IMR-90 (cell line): ENCODE data around the gene CREG1. TPM values are rescaled to one million over a fixed set of nuclear protein-coding genes. Genes with fewer than 3 reads are reported as not detected.
"Not testable (repeated sequence)": the region's sequence is repeated elsewhere in the genome, so short reads cannot be mapped to it uniquely, and the experiment has no call there.

Experiments used
- ATAC-seq: fragments of 200-7000 bp; cut with Tn5 transposase; 2 replicates; pipeline ENCODE4 v1.9.1; 2020; ENCODE audit warnings: low read depth, mild to moderate bottlenecking, moderate library complexity
- BruUV-seq: library from RNA; stranded (reverse); fragments of 400-500 nt; replicated peaks from 2 replicates; lab custom pipeline; 2021; lab: Mats Ljungman, UMichigan
- CTCF ChIA-PET: fragments of 300-600 bp; formaldehyde crosslinking; extraction: SDS; loops from one replicate; lab custom pipeline; 2021; ENCODE audit warnings: antibody characterized with exemption; lab: Yijun Ruan, JAX
- POLR2A ChIA-PET: fragments of 300-600 bp; sonication (Branson Sonifier 250); formaldehyde crosslinking; loops from one replicate; lab custom pipeline; 2022; ENCODE audit warnings: antibody characterized with exemption; ENCODE audit not compliant: unreplicated experiment; lab: Charles Lee
- DNase-seq: peaks from one replicate; pipeline ENCODE4 v3.0.0; 2013
- H2AFZ ChIP-seq: replicated peaks from 2 replicates; pipeline ENCODE3; 2013; ENCODE audit warnings: low read length, mild to moderate bottlenecking; ENCODE audit not compliant: poor library complexity
- H2AK5ac ChIP-seq: 2 replicates; pipeline ENCODE4 v1.6.1; 2013; ENCODE audit warnings: low read depth, low read length, inconsistent platforms
- H2AK9ac ChIP-seq: replicated peaks from 2 replicates; pipeline ENCODE3; 2013; ENCODE audit warnings: mild to moderate bottlenecking, low read depth, low read length, moderate library complexity; ENCODE audit not compliant: poor library complexity
- H2BK120ac ChIP-seq: 2 replicates; pipeline ENCODE4 v1.6.1; 2013; ENCODE audit warnings: low read depth, low read length, inconsistent platforms
- H2BK15ac ChIP-seq: 3 replicates; pipeline ENCODE4 v1.6.1; 2013; ENCODE audit warnings: low read depth, low read length, inconsistent platforms
- H2BK20ac ChIP-seq: 2 replicates; pipeline ENCODE4 v1.6.1; 2013; ENCODE audit warnings: low read depth, mild to moderate bottlenecking, inconsistent platforms, low read length, moderate library complexity
- H2BK5ac ChIP-seq: 2 replicates; pipeline ENCODE4 v1.6.1; 2013; ENCODE audit warnings: mild to moderate bottlenecking, low read depth, low read length, inconsistent platforms; ENCODE audit not compliant: poor library complexity, severe bottlenecking
- H3K14ac ChIP-seq: replicated peaks from 2 replicates; pipeline ENCODE4 v1.6.1; 2013; ENCODE audit warnings: low read depth, low read length, inconsistent platforms
- H3K18ac ChIP-seq: 2 replicates; pipeline ENCODE4 v1.6.1; 2013; ENCODE audit warnings: low read depth, low read length, control low read depth
- H3K23ac ChIP-seq: 2 replicates; pipeline ENCODE4 v1.6.1; 2013; ENCODE audit warnings: low read depth, low read length, inconsistent platforms
- H3K27ac ChIP-seq: 2 replicates; pipeline ENCODE4 v1.5.1; 2013; ENCODE audit warnings: mild to moderate bottlenecking, control low read depth, low read length; ENCODE audit not compliant: insufficient read depth
- H3K27me3 ChIP-seq: 2 replicates; pipeline ENCODE4 v1.6.1; 2013; ENCODE audit warnings: low read length; ENCODE audit not compliant: control insufficient read depth, insufficient read depth
- H3K36me3 ChIP-seq: 2 replicates; pipeline ENCODE4 v1.6.1; 2013; ENCODE audit warnings: low read length, mixed read lengths; ENCODE audit not compliant: control insufficient read depth, insufficient read depth
- H3K4ac ChIP-seq: 2 replicates; pipeline ENCODE4 v1.6.1; 2013; ENCODE audit warnings: low read depth, low read length, inconsistent platforms
- H3K4me1 ChIP-seq: 2 replicates; pipeline ENCODE4 v1.6.1; 2013; ENCODE audit warnings: low read length, mixed read lengths; ENCODE audit not compliant: control insufficient read depth, insufficient read depth
- H3K4me2 ChIP-seq: 2 replicates; pipeline ENCODE4 v1.6.1; 2013; ENCODE audit warnings: low read depth, mild to moderate bottlenecking, control low read depth, low read length, moderate library complexity
- H3K4me3 ChIP-seq: 2 replicates; pipeline ENCODE4 v1.5.1; 2013; ENCODE audit warnings: low read depth, mild to moderate bottlenecking, control low read depth, low read length, moderate library complexity; ENCODE audit not compliant: insufficient read depth
- H3K56ac ChIP-seq: 2 replicates; pipeline ENCODE4 v1.6.1; 2013; ENCODE audit warnings: low read length, inconsistent platforms; ENCODE audit not compliant: insufficient read depth; ENCODE audit errors: extremely low read depth
- H3K79me1 ChIP-seq, 2 experiments: 2 replicates each; pipeline ENCODE4 v1.6.1; 2013; ENCODE audit warnings: low read length in 2 of 2, inconsistent platforms in 1 of 2, low read depth in 1 of 2
- H3K9ac ChIP-seq: 2 replicates; pipeline ENCODE4 v1.6.1; 2013; ENCODE audit warnings: low read depth, low read length, control low read depth
- H3K9me1 ChIP-seq: 2 replicates; pipeline ENCODE4 v1.6.1; 2013; ENCODE audit warnings: low read length, inconsistent platforms; ENCODE audit not compliant: insufficient read depth
- H3K9me3 ChIP-seq: 2 replicates; pipeline ENCODE4 v1.6.1; 2013; ENCODE audit warnings: low read length; ENCODE audit not compliant: control insufficient read depth, insufficient read depth
- H4K20me1 ChIP-seq: 2 replicates; pipeline ENCODE4 v1.6.1; 2013; ENCODE audit warnings: low read length, inconsistent platforms; ENCODE audit not compliant: insufficient read depth
- H4K5ac ChIP-seq: 2 replicates; pipeline ENCODE4 v1.6.1; 2013; ENCODE audit warnings: mild to moderate bottlenecking, low read depth, low read length, control low read depth
- H4K8ac ChIP-seq, 2 experiments: 2 replicates each; pipeline ENCODE4 v1.6.1; 2013; ENCODE audit warnings: low read depth in 2 of 2, low read length in 2 of 2, control low read depth in 1 of 2, inconsistent platforms in 1 of 2
- H4K91ac ChIP-seq: 2 replicates; pipeline ENCODE4 v1.6.1; 2013; ENCODE audit warnings: low read depth, low read length, inconsistent platforms; ENCODE audit not compliant: insufficient read depth
- BHLHE40 ChIP-seq: fragments of 150-350 bp; IDR thresholded peaks from 2 replicates; pipeline ENCODE4 v1.6.1; 2016; ENCODE audit warnings: mild to moderate bottlenecking, low read depth, low read length
- CEBPB ChIP-seq: IDR thresholded peaks from 2 replicates; pipeline ENCODE4 v1.6.1; 2012; ENCODE audit warnings: low read depth, low read length, improper control_type of control experiment
- CHD1 ChIP-seq: IDR thresholded peaks from 2 replicates; pipeline ENCODE4 v1.6.1; 2012; ENCODE audit warnings: low read depth, low read length, improper control_type of control experiment
- FOS ChIP-seq: fragments of 150-350 bp; IDR thresholded peaks from 2 replicates; pipeline ENCODE4 v1.6.1; 2016; ENCODE audit warnings: low read depth, low read length
- MAFK ChIP-seq: IDR thresholded peaks from 2 replicates; pipeline ENCODE4 v1.6.1; 2012; ENCODE audit warnings: low read depth, low read length, improper control_type of control experiment
- MAZ ChIP-seq: IDR thresholded peaks from 2 replicates; pipeline ENCODE4 v1.6.1; 2012; ENCODE audit warnings: low read depth, mild to moderate bottlenecking, low read length, improper control_type of control experiment, moderate library complexity, borderline replicate concordance
- MXI1 ChIP-seq: IDR thresholded peaks from 2 replicates; pipeline ENCODE4 v1.6.1; 2012; ENCODE audit warnings: low read depth, mild to moderate bottlenecking, low read length, moderate library complexity, borderline replicate concordance
- NFE2L2 ChIP-seq: fragments of 150-350 bp; IDR thresholded peaks from 2 replicates; pipeline ENCODE4 v1.6.1; 2016; ENCODE audit warnings: low read depth, mild to moderate bottlenecking, low read length
- POLR2A ChIP-seq: IDR thresholded peaks from 2 replicates; pipeline ENCODE4 v1.6.1; 2012; ENCODE audit warnings: mild to moderate bottlenecking, low read depth, low read length
- RCOR1 ChIP-seq: IDR thresholded peaks from 2 replicates; pipeline ENCODE4 v1.6.1; 2012; ENCODE audit warnings: mild to moderate bottlenecking, low read length, improper control_type of control experiment; ENCODE audit not compliant: insufficient replicate concordance
- RFX5 ChIP-seq: IDR thresholded peaks from 2 replicates; pipeline ENCODE4 v1.8.0; 2012; ENCODE audit warnings: low read depth, mild to moderate bottlenecking, low read length, moderate library complexity
- WGBS, 2 experiments: methylation state at CpG; one replicate each; pipeline versions ENCODE4 v1.1.5 to v1.1.7; 2013; ENCODE audit warnings: missing lambda C conversion rate in 2 of 2; ENCODE audit not compliant: insufficient read length in 1 of 2; ENCODE audit errors: extremely low coverage in 2 of 2; 5-methylcytosine and 5-hydroxymethylcytosine counted together
- dilution Hi-C: fragments of 300-500 bp; cut with HindIII; formaldehyde crosslinking; loops from one replicate; pipeline ENCODE4 v1.14.3; 2018; ENCODE audit warnings: low sequenced_read_pairs; ENCODE audit not compliant: unreplicated experiment
- in situ Hi-C: fragments of 300-500 bp; cut with MboI; formaldehyde crosslinking; loops from 3 replicates; pipeline ENCODE4 v1.14.3; 2019; ENCODE audit warnings: low sequenced_read_pairs, inconsistent platforms, mixed read lengths
- intact Hi-C: fragments of 100-400 bp; cut with micrococcal nuclease; formaldehyde crosslinking; loops from 2 replicates; pipeline ENCODE4 v1.10.0; 2022
- polyA plus RNA-seq, 3 experiments: library from polyadenylated mRNA; depleted of rRNA; stranded (reverse); fragments of >200 nt; gene quantifications; 2 replicates each; pipeline ENCODE4 v1.2.3, GENCODE V29; 2012; ENCODE audit warnings: low replicate concordance in 1 of 3
- total RNA-seq: library from RNA; depleted of rRNA; stranded (reverse); fragments of >200 nt; gene quantifications from 2 replicates; pipeline ENCODE4 v1.2.3, GENCODE V29; 2012
- TF ChIP-seq, protein P1 (sequence below): fragments of 150-350 bp; IDR thresholded peaks from 2 replicates; pipeline ENCODE4 v1.6.1; 2017; ENCODE audit warnings: mild to moderate bottlenecking, antibody characterized with exemption, low read length, low read depth

Gene CREG1
- total and polyA plus RNA-seq, 2 of the 4 experiments (the other 2 are of a cell fraction): 2.9 to 6.4 TPM

DNA sequence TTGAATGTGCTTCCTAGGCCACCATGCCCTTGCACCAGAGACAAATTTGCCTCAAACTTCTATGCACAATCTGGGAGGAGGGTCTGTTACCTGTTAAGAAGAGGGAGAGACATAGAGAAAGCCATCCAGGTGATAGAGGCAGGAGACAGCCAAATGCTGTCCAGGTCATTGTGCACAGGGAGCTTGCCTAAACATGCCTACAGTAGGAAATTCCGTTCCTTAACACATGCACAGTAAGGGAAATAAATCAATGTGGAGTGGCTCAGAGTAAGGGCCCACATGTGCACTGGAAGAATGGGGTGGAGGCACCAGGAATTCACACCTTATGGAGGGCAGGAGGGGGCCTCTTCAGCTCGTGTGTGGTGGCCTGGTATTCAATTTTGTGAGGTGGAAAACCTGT is 19.5 kb upstream of the CREG1 start:
- dilution Hi-C loops: no loop called here
- no peaks in the 10 kb centered on the region for H3K9me1 ChIP-seq
- H4K5ac ChIP-seq: no peak overlapping the region
- no peaks in the 10 kb centered on the region for H3K79me1 ChIP-seq
- TF ChIP-seq POLR2A (no peak), RCOR1 (no peak), BHLHE40 (no peak), MXI1 (no peak), FOS (no peak), RFX5 (no peak), CHD1 (no peak), MAZ (no peak), CEBPB (no peak), MAFK (no peak), NFE2L2 (no peak)
- TF ChIP-seq, protein P1, sequence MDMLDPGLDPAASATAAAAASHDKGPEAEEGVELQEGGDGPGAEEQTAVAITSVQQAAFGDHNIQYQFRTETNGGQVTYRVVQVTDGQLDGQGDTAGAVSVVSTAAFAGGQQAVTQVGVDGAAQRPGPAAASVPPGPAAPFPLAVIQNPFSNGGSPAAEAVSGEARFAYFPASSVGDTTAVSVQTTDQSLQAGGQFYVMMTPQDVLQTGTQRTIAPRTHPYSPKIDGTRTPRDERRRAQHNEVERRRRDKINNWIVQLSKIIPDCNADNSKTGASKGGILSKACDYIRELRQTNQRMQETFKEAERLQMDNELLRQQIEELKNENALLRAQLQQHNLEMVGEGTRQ: no peak
- H3K4ac ChIP-seq: no peak overlapping the region
- H3K4me3 ChIP-seq: no peak overlapping the region
- no peak overlapping the region for H3K27ac ChIP-seq
- POLR2A ChIA-PET: no interaction called here
- ATAC-seq (no peak), DNase-seq (no peak)
- H2BK5ac ChIP-seq: no peak overlapping the region
- no peak overlapping the region for H3K56ac ChIP-seq
- BruUV-seq: no TSS peak
- H4K20me1 ChIP-seq: no peaks in the 10 kb centered on the region
- no peak overlapping the region for H2AK5ac ChIP-seq
- no peak overlapping the region for H2BK15ac ChIP-seq
- no CpG with 5 or more reads among the region's 2 CpGs for WGBS, 2 experiments
- no peak overlapping the region for H4K91ac ChIP-seq
- H2BK120ac ChIP-seq: no peak overlapping the region
- intact Hi-C loops: no loop called here
- peaks cover 8% of the 10 kb centered on the region for H3K27me3 ChIP-seq
- H3K9ac ChIP-seq: no peak overlapping the region
- no peak overlapping the region for H2BK20ac ChIP-seq
- no peak overlapping the region for H3K23ac ChIP-seq
- H2AFZ ChIP-seq: peak overlapping the region; percentile 51
- H3K9me3 ChIP-seq: no peaks in the 10 kb centered on the region
- no peak overlapping the region for H3K18ac ChIP-seq
- CTCF ChIA-PET: no interaction called here
- no peak overlapping the region for H3K14ac ChIP-seq
- in situ Hi-C loops: no loop called here
- no peaks in the 10 kb centered on the region for H3K4me1 ChIP-seq
- H3K4me2 ChIP-seq: no peak overlapping the region
- no peak overlapping the region for H2AK9ac ChIP-seq
- no peak overlapping the region for H4K8ac ChIP-seq
- H3K36me3 ChIP-seq: no peaks in the 10 kb centered on the region

GRCh38 chr1:167570712-167571111 is 17.1 kb upstream of the CREG1 start:
- H2BK15ac ChIP-seq, H3K9ac ChIP-seq, H2BK5ac ChIP-seq, H2BK20ac ChIP-seq, H3K27me3 ChIP-seq, H3K79me1 ChIP-seq, H3K36me3 ChIP-seq, H3K4me2 ChIP-seq, DNase-seq, H3K4me1 ChIP-seq, BruUV-seq, H4K91ac ChIP-seq, H2AFZ ChIP-seq, intact Hi-C loops, ATAC-seq, H3K14ac ChIP-seq, H4K5ac ChIP-seq, CTCF ChIA-PET, H3K56ac ChIP-seq, H3K9me1 ChIP-seq, POLR2A ChIA-PET, H4K20me1 ChIP-seq, H3K4me3 ChIP-seq, H3K27ac ChIP-seq, dilution Hi-C loops, H3K18ac ChIP-seq, H2AK5ac ChIP-seq, H2BK120ac ChIP-seq, H3K23ac ChIP-seq, H4K8ac ChIP-seq, H3K9me3 ChIP-seq, H2AK9ac ChIP-seq, in situ Hi-C loops, H3K4ac ChIP-seq: not testable (repeated sequence)
- WGBS, 2 experiments: no CpG with 5 or more reads among the region's 6 CpGs
